Neural progenitor cell (in vitro differentiated cells): ENCODE results near the gene KRT40.

ENCODE experiments used
- EZH2phosphoT487 ChIP-seq: fragments of 200-600 bp; sonication (generic); IDR thresholded peaks from 2 replicates; pipeline ENCODE4 v1.6.1; 2017; ENCODE audit warnings: antibody characterized with exemption
- TF ChIP-seq, protein P1 (sequence below): fragments of 200-600 bp; sonication (generic); IDR thresholded peaks from 2 replicates; pipeline ENCODE4 v1.5.1; 2017; ENCODE audit warnings: antibody characterized with exemption, mild to moderate bottlenecking

DNA sequence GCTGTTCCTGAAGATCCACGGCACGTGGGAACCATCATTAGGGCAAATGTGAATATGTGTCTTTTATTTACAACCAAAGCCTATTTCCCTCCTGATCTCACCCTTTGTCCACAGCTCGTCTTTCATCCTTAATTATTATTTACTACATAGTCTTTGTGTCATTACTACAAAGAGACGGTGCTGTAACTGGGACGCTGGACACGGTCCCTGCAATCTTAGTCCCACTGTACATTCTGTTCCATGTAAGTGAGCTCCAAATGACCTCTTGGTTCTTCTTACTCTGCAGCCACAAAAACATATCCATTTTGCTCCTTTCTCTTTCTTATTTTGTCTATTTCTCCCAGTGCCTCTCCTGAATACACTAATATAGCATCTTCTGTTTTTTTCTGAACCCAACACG, 34.0 kb downstream of the KRT40 start:
- TF ChIP-seq, protein P1, sequence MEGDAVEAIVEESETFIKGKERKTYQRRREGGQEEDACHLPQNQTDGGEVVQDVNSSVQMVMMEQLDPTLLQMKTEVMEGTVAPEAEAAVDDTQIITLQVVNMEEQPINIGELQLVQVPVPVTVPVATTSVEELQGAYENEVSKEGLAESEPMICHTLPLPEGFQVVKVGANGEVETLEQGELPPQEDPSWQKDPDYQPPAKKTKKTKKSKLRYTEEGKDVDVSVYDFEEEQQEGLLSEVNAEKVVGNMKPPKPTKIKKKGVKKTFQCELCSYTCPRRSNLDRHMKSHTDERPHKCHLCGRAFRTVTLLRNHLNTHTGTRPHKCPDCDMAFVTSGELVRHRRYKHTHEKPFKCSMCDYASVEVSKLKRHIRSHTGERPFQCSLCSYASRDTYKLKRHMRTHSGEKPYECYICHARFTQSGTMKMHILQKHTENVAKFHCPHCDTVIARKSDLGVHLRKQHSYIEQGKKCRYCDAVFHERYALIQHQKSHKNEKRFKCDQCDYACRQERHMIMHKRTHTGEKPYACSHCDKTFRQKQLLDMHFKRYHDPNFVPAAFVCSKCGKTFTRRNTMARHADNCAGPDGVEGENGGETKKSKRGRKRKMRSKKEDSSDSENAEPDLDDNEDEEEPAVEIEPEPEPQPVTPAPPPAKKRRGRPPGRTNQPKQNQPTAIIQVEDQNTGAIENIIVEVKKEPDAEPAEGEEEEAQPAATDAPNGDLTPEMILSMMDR, result no peak
- TF ChIP-seq EZH2phosphoT487, result no peak
